A549 (cell line): ENCODE measurements around the gene NR2C1. TPM values are rescaled to one million over a fixed set of nuclear protein-coding genes. Genes with fewer than 3 reads are reported as not detected.

Experiments used
- ATAC-seq, 2 experiments: fragments of 200-7000 bp in 1 of 2; fragments of >200 bp in 1 of 2; cut with Nextera tagmentation in 1 of 2; cut with Tn5 transposase in 1 of 2; 3 replicates each; pipeline versions ENCODE4 v1.8.0 to v1.9.1; 2018 to 2020; ENCODE audit warnings: mild to moderate bottlenecking in 1 of 2, moderate library complexity in 1 of 2
- CTCF ChIA-PET: fragments of 300-600 bp; sonication (Branson Sonifier 250); formaldehyde crosslinking; extraction: SDS; loops from one replicate; lab custom pipeline; 2021; ENCODE audit warnings: antibody characterized with exemption, inconsistent platforms; lab: Yijun Ruan, JAX
- POLR2A ChIA-PET: fragments of 350-600 bp; formaldehyde crosslinking; extraction: SDS; loops from one replicate; lab custom pipeline; 2021; ENCODE audit warnings: antibody characterized with exemption, inconsistent platforms; lab: Yijun Ruan, JAX
- DNase-seq, 2 experiments: peaks; one replicate each; pipeline versions ENCODE4 v3.0.0 to v3.0.0-alpha.2; 2011 to 2016; ENCODE audit warnings: low read depth in 1 of 2, low spot score in 1 of 2
- FAIRE-seq: peaks from 2 replicates; lab custom pipeline; 2011; peaks lifted over from hg19 to GRCh38; lab: Jason Lieb, UNC
- H3K27ac ChIP-seq, 2 experiments: fragments of >200 bp; sonication (Bioruptor Twin); formaldehyde crosslinking; 3 replicates each; pipeline ENCODE4 v1.5.1; 2016 to 2017
- H3K4me1 ChIP-seq: fragments of >200 bp; sonication (Bioruptor Twin); formaldehyde crosslinking; 3 replicates; pipeline ENCODE4 v1.6.1; 2016
- H3K4me2 ChIP-seq: fragments of >200 bp; sonication (Bioruptor Twin); formaldehyde crosslinking; 3 replicates; pipeline ENCODE4 v1.6.1; 2016
- H3K4me3 ChIP-seq: fragments of >200 bp; sonication (Bioruptor Twin); formaldehyde crosslinking; 3 replicates; pipeline ENCODE4 v1.5.1; 2016
- H3K9me3 ChIP-seq: fragments of >200 bp; sonication (Bioruptor Twin); formaldehyde crosslinking; 3 replicates; pipeline ENCODE4 v1.6.1; 2016
- CHD2 ChIP-seq: fragments of 150-350 bp; IDR thresholded peaks from 2 replicates; pipeline ENCODE4 v1.6.1; 2014; ENCODE audit warnings: low read length; ENCODE audit not compliant: partially characterized antibody
- CHD4 ChIP-seq: fragments of 200-600 bp; sonication (generic); IDR thresholded peaks from 2 replicates; pipeline ENCODE4 v1.6.1; 2016; ENCODE audit warnings: antibody characterized with exemption, mild to moderate bottlenecking, borderline replicate concordance
- CTCF ChIP-seq: fragments of >200 bp; sonication (Bioruptor Twin); formaldehyde crosslinking; IDR thresholded peaks from 3 replicates; pipeline ENCODE4 v1.5.1; 2016
- EP300 ChIP-seq, 2 experiments: fragments of >200 bp; sonication (Bioruptor Twin); formaldehyde crosslinking; IDR thresholded peaks; 2 replicates in 1 of 2; 3 replicates in 1 of 2; pipeline ENCODE4 v1.6.1; 2016 to 2017
- GATA3 ChIP-seq: IDR thresholded peaks from 2 replicates; pipeline ENCODE4 v1.6.1; 2012; ENCODE audit warnings: borderline replicate concordance
- HEYL ChIP-seq: fragments of 250-450 bp; sonication (Bioruptor Pico); IDR thresholded peaks from 2 replicates; pipeline ENCODE4 v1.8.0; 2021; ENCODE audit warnings: mild to moderate bottlenecking, moderate library complexity
- HMGXB4 ChIP-seq: fragments of 250-450 bp; sonication (Bioruptor Pico); IDR thresholded peaks from 2 replicates; pipeline ENCODE4 v1.5.0; 2021; ENCODE audit warnings: mild to moderate bottlenecking, moderate library complexity, borderline replicate concordance
- HOXA7 ChIP-seq: fragments of 250-450 bp; sonication (Bioruptor Pico); IDR thresholded peaks from 2 replicates; pipeline ENCODE4 v1.5.0; 2020; ENCODE audit warnings: mild to moderate bottlenecking, moderate library complexity
- HOXB5 ChIP-seq: fragments of 250-450 bp; sonication (Bioruptor Pico); IDR thresholded peaks from 2 replicates; pipeline ENCODE4 v1.5.0; 2020; ENCODE audit warnings: mild to moderate bottlenecking, moderate library complexity
- JUN ChIP-seq, 2 experiments: fragments of >200 bp; sonication (Bioruptor Twin); formaldehyde crosslinking; IDR thresholded peaks; 2 replicates in 1 of 2; 3 replicates in 1 of 2; pipeline ENCODE4 v1.6.1; 2016 to 2017
- NFE2L2 ChIP-seq: fragments of 150-350 bp; conservative IDR thresholded peaks from 2 replicates; pipeline ENCODE4 v1.6.1; 2014; ENCODE audit warnings: low read length
- NPAS2 ChIP-seq: fragments of 250-450 bp; sonication (Bioruptor Pico); IDR thresholded peaks from 2 replicates; pipeline ENCODE4 v1.8.0; 2022; ENCODE audit warnings: mild to moderate bottlenecking, moderate library complexity, borderline replicate concordance
- NR3C1 ChIP-seq: fragments of >200 bp; sonication (Bioruptor Twin); formaldehyde crosslinking; IDR thresholded peaks from 3 replicates; pipeline ENCODE4 v1.6.1; 2017
- POLR2A ChIP-seq: IDR thresholded peaks from 2 replicates; pipeline ENCODE4 v1.6.1; 2012; ENCODE audit warnings: mild to moderate bottlenecking, low read length
- POLR2AphosphoS2 ChIP-seq: conservative IDR thresholded peaks from 2 replicates; pipeline ENCODE4 v1.6.1; 2012; ENCODE audit warnings: low read length, improper control_type of control experiment, inconsistent platforms
- RCOR1 ChIP-seq: fragments of 150-350 bp; IDR thresholded peaks from 2 replicates; pipeline ENCODE4 v1.6.1; 2014; ENCODE audit warnings: antibody characterized with exemption, low read length, low read depth
- RFX5 ChIP-seq: fragments of 450-650 bp; IDR thresholded peaks from 2 replicates; pipeline ENCODE4 v1.7.1; 2014; ENCODE audit warnings: antibody characterized with exemption, mild to moderate bottlenecking, moderate library complexity
- SMC3 ChIP-seq: fragments of >200 bp; sonication (Bioruptor Twin); formaldehyde crosslinking; IDR thresholded peaks from 3 replicates; pipeline ENCODE4 v1.6.1; 2018; ENCODE audit warnings: inconsistent platforms
- ZNF302 ChIP-seq: fragments of 250-450 bp; sonication (Bioruptor Pico); IDR thresholded peaks from 2 replicates; pipeline ENCODE4 v1.9.0; 2021; ENCODE audit warnings: inconsistent platforms, mild to moderate bottlenecking, moderate library complexity
- ZSCAN20 ChIP-seq: fragments of 250-450 bp; sonication (Bioruptor Pico); IDR thresholded peaks from 2 replicates; pipeline ENCODE4 v1.8.0; 2022; ENCODE audit warnings: mild to moderate bottlenecking, moderate library complexity
- WGBS: methylation state at CpG from one replicate; pipeline ENCODE4 v1.1.6; 2017; ENCODE audit errors: missing lambda C conversion rate; 5-methylcytosine and 5-hydroxymethylcytosine counted together
- polyA plus RNA-seq, 4 experiments: library from polyadenylated mRNA; depleted of rRNA in 3 of 4; stranded (reverse); fragments of >200 nt; fragmentation: RNase III in 1 of 4; extraction: RNeasy Plus Mini Kit Qiagen cat#74134 plus additional on column Dnase treatment in 1 of 4; gene quantifications; 2 replicates in 3 of 4; 3 replicates in 1 of 4; pipeline ENCODE4 v1.2.3, GENCODE V29; 2011 to 2017

The NR2C1 gene
- polyA plus RNA-seq, 2 of the 4 experiments (the other 2 are of a cell fraction), result 24.7 to 55.2 TPM

GRCh38 chr12:95100264-95101190 lies 27.1 kb upstream of the NR2C1 start:
- Histone ChIP-seq H3K4me3 (no peak overlapping the region), H3K4me2 (no peak overlapping the region), H3K27ac (peak overlapping the region in 1 of 2 experiments; percentile 27; a peak in 1 of 6 replicates), H3K9me3 (no peaks in the 10 kb centered on the region), H3K4me1 (peaks cover 76% of the 10 kb centered on the region)
- no peak for ATAC-seq
- POLR2A ChIA-PET, result interaction anchor here (0.7 kb wide), 1 partner anchor 87 kb away, joined by 5 read pairs; no protein-coding TSS in a partner anchor
- TF ChIP-seq ZSCAN20 (CRISPR knock-in tag), result no peak
- no peak for TF ChIP-seq JUN (IDR thresholded peaks at IDR 0.05)
- TF ChIP-seq NFE2L2, result no peak
- TF ChIP-seq, all 56 proteins: peak for 0
- DNase-seq (no peak), FAIRE-seq (no peak)
- 87% methylated on average over 11 of the region's 11 CpGs for WGBS
- CTCF ChIA-PET, result interaction anchor here (0.9 to 1.9 kb wide), 3 partner anchors 14 to 235 kb away, joined by 3 to 9 read pairs (median 4); no protein-coding TSS in a partner anchor

GRCh38 chr12:95099270-95099790 lies 25.9 kb upstream of the NR2C1 start:
- ChIA-PET POLR2A (no interaction called here), CTCF (interaction anchor here (1.4 to 1.7 kb wide), 2 partner anchors 13 to 18 kb away, joined by 4 to 5 read pairs; no protein-coding TSS in a partner anchor)

More at GRCh38 chr12:95099270-95099790, 25.9 kb upstream of the NR2C1 start:
- H3K9me3 ChIP-seq, result no peaks in the 10 kb centered on the region
- H3K4me2 ChIP-seq, result peak overlapping the region; percentile 47; the same call in 1 of the 3 replicates
- no peak for TF ChIP-seq NR3C1
- TF ChIP-seq ZNF302 (CRISPR knock-in tag), result no peak
- TF ChIP-seq SMC3, result no peak
- TF ChIP-seq POLR2AphosphoS2, result no peak
- no peak for TF ChIP-seq RFX5
- no peak for TF ChIP-seq HOXB5 (CRISPR knock-in tag)
- no peak for TF ChIP-seq RCOR1
- TF ChIP-seq HMGXB4 (CRISPR knock-in tag), result no peak
- no peak for TF ChIP-seq CHD2
- no peak for TF ChIP-seq HOXA7 (CRISPR knock-in tag)
- TF ChIP-seq POLR2A, result no peak
- no peak for TF ChIP-seq CHD4
- no peak for TF ChIP-seq EP300 (IDR thresholded peaks at IDR 0.05)
- no peak for TF ChIP-seq HEYL (CRISPR knock-in tag)
- no peak for TF ChIP-seq NPAS2
- TF ChIP-seq GATA3, result no peak
- TF ChIP-seq CTCF, result no peak
- no peak for ATAC-seq
- no peak for DNase-seq
- no peak overlapping the region for H3K4me3 ChIP-seq
- no peak for FAIRE-seq
- H3K27ac ChIP-seq, result peak overlapping the region in 1 of 2 experiments; percentile 60; a peak in 3 of 6 replicates
- peaks cover 64% of the 10 kb centered on the region for H3K4me1 ChIP-seq
- WGBS, result 91% methylated on average over 4 of the region's 4 CpGs
